HG02884 (cell line): ENCODE measurements around the gene PPARGC1A.

Experiments
- ATAC-seq: cut with Tn5 transposase; IDR thresholded peaks from one replicate; pipeline ENCODE4 v1.9.1; 2021; ENCODE audit warnings: mild to moderate bottlenecking, moderate library complexity; ENCODE audit not compliant: unreplicated experiment

The PPARGC1A gene

DNA sequence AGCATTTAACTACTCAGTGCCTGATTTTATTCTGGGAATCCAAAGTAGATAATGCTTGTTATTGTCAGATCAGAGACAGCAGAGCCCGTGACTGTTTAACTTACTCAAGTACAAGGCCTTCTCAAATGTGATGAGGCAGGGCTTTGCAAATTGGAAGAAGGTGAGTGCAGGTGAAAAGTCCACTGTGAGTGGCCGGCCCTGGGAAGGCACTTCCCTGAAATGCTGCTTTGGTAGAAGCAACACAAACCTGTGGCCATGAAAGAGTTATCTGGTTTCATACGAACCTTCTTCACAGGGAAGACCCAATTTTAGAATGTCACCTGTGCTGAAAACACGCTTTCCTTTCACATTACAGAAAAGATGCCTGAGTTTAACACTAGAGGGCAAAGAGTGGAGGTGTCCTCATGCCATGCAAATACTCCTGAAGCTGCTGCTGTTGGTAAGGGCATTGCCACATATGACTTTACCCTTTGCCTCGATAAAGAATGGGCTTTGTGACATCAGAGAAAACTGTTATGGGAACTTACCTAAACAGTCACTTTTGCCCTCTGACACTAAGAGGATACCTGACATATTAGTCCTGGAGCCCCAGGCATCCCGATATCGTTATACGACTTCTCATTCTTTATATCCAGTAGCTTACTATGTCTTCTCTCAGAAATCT is 8.0 kb downstream of the PPARGC1A start:
- ATAC-seq = no peak

GRCh38 chr4:23881052-23881501 is 8.8 kb downstream of the PPARGC1A start:
- ATAC-seq = no peak

DNA sequence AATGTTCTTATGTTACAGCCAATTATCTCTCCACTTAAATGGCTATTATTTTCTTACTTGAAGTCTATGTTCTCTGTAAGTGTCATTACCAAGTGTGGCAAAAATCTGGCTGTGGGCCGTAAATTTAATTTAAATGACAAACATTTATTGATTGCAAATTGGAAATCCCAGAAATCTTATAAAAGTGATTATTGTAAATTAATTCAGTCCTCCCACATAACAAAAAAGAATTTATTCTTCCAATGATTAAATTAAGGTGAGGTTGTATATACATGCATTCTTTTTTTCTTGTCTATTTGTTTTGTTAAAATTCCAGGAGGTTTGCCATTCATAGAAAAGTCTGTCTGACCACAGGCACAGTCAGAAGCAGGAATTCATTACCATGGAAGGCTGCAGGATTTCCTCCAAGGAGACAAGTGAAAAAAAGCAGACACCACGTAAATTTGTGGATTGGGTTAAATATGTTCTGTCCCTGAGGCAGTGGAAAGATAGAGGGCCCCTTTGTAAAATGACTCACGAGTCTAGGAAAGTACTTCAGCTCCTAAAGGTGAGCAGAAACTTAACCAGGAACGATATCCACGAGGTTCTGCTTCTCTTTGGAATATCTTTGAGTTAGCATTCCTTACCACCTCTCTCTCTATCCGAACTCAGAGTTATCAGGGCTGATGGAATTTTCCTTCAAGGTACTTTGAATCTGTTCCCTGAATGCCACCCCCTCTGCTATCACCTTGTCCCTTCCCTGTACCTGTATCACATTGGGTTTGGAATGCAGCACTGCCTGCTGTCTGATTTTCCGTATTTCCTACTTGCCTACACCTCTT is 10.7 kb downstream of the PPARGC1A start:
- no peak for ATAC-seq

- no peak for ATAC-seq
Observed at GRCh38 chr4:23878246-23878891, 11.5 kb downstream of the PPARGC1A start.

DNA sequence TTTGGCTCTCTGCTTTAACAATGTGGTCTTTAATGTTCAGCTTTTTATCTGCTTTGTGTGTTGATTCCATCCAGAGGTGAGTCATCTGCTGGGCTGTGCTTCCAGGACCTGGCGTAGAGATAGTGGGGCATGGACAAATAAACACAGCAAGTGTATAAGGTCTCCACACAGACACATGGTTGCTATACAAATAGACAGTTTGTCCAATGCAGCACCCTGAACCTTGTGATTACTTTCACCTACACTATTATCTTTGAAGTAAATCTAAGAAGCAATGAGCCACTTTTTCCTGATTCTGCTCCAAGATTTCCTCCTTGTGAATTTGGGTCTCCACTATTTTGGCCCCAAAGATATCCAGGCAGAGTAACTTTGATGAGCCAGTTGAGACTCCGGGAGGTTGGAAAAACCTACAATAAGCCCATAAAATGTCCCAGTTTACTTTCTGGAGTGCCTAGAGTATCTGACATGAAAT is 12.1 kb downstream of the PPARGC1A start:
- ATAC-seq = no peak

DNA sequence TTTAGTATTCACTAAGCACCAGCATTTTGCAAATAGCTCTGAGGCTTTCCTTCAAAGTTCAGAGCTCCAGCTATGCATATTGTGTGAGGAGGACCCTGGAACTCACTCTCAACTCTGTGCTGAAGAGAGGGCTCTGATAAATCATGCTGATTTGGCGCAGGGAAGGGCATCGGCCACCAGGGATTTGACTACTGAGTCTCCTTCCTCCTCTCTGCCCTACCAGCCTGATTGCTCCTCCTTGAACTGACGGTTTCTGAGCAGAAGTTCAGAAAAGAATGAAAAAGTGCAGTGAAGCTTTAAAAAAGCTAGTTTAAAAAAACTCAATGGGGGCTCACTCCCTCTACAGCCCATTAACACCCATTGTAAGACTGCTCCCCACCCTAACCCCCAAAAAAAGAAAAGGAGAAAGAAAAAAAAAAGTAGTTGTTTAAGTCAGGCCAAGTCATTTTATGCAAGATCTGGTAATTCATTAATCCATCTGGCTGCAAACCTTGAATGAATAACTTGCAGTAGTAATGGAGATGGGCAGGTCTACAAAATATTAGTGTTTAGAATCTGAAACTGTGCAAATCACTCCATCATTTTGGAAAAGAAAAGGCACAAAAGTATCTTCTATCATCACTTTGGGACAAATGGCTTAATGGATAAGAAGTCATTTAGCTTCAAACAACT is 13.3 kb downstream of the PPARGC1A start:
- no peak for ATAC-seq

DNA sequence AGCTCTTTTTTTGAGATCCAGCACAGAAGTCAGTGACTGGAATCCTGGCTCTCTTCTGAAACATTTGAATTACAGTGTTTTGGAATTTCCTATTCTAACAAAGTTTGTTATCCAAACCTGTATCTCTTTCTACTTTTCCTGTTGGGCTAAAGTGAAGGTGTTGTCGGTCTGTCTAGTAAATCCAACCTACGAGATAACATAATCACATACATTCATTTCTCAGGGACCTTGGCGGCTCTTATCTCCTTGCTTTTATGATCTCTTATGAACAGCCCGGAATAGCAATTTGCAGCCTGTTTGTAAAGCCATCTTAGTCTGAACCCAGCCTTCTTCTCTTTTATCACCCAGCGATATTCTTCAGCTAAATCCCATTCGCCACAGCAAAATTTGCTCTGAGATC is 14.5 kb downstream of the PPARGC1A start:
- ATAC-seq = no peak

DNA sequence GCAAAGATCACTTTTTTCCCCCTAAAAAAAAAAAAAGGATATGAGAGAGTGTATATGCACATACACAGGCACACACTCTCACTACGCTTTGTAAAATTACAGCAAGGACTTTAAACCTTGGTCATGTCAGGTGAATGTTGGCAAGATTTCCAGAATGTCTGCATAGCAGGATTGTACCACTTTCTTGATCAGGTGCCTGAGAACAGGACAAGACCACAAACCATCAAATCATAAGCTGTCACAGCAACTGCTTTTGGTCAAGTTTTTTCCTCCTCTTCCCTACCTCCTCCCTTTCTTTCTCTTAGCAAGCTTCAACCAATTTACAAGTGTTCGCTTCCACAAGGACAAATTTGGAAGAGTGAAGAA is 15.3 kb downstream of the PPARGC1A start:
- ATAC-seq = no peak

DNA sequence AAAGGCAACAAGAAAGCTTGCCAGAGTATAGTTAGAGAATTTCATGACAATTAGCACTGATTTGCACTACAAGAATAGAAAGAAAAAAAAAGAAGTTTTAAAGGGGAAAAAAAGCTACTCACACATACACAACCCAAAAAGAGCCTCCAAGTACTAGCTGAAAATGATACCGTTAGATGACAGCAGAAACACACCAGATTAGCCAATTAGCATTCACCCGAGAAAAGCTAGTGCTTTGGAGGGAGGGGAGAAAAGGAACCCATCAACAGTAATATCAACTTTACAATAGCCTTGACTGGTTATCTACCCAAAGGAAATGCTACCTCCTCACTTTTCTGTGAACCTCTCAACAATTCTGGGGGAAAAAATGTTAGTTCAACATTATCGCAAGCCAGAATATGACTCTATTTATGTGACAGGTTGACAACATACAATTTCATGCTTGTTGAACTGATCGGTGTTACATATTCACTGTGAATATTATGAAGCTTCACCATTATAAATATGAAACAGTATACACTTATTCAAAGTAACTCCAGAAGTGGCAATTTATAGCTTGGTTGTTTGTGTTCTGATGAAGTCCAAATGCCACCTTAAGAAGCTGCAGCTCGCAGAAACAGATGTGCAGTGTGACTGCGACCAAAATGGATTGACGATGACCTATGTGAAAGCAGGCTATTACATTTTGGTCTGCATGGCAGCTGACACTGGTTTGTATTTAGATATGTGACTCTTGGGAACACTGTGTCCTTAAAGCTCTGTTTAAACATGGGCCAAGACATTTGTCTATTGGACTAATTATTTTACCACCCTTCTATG is 15.9 kb downstream of the PPARGC1A start:
- no peak for ATAC-seq

DNA sequence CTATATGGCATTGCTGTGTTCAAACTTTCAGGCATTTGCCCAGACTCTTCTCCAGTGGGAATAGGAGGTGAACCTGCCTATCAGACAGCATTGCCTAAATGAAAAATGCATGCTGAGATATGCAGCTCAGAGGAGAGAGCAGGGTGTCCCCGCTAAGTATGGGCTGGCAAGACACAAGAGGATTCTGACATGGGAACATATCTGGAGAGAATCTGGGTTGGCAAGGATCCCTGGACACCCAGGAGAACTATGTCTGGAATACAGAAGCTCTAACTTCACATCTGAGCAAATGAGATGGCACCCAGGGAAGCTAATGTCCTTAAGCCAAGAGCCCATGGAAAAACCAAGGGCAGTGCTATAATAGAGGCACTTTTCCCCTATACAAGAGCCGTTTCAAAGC is 18.4 kb downstream of the PPARGC1A start:
- no peak for ATAC-seq

DNA sequence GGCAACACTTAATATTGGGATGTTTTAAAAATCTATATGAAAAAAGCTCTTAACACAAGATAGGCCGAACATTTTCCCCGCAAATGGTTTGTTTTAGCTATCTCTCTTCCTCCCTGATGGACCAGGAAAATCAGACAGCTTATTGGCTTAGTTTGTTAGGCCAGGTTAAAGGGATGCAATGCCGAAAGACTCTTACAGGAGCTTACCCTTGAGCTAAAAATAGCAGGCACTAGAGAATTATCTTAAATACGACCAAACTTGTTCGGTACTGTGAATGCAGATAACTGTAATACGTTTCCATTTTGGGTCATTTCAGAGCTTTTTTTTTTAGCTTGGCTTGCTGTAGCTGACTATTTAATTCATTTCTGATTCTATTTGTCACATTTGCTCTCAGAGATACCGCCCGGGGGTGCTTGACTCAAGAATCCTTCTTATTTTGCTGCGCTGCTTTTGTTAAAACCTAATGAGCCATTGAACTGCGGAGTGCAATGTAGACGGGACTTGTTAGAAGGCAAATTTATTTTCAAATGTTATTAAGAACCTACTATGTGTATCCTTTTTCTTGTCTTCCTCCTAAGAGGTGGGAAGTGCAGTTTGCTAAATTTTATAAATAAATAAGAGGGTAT is 23.3 kb downstream of the PPARGC1A start:
- no peak for ATAC-seq

- ATAC-seq = no peak
Observed at GRCh38 chr4:23861897-23862296, 27.9 kb downstream of the PPARGC1A start.

- ATAC-seq = no peak
Observed at GRCh38 chr4:23860919-23861318, 28.9 kb downstream of the PPARGC1A start.

DNA sequence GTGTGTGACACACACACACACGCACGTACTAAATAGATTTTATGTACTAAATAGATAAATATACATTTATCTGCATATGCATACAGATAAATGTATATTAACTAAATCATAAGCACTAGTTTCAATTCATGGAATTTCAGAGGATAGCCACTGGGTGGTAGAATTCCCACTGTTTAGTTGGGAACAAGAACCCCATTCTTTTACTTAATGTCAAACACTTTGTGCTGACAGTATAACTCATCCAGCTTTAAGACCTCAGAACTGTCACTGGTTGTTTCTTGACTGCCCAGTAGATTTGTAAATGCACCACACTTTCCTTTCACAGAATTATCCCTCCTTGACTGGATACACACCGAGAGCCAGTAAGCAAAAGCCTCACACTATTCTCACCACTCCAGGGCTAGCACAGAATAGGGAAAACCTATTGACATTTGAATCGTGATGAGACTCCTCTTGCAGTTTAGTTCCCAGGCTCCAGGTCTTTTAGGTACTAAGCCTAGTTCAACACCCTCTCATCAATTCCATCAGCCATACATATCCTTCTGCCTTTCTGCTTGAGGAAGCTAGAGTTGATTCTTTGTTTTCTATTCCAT is 32.4 kb downstream of the PPARGC1A start:
- no peak for ATAC-seq

DNA sequence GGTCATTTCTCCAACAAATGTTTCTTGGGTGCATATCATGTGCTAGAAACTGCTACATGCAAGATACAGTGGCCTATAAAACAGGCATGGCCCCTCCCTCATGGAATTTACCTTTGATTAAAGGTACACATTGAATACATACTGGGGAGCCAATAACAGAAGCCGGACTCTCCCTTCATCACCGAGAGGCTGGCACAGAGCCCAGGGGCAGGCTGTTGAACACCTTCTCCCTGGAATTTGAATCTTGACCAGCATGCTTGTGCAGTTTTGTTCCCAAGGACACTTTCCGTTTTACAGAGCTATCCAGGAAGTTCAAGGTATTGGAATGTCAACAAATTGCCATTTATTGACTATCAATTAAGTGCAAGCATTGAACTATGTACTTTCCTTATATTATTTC is 33.2 kb downstream of the PPARGC1A start:
- ATAC-seq = no peak

GRCh38 chr4:23855912-23856605 is 33.8 kb downstream of the PPARGC1A start:
- no peak for ATAC-seq

GRCh38 chr4:23853986-23854660 is 35.7 kb downstream of the PPARGC1A start:
- ATAC-seq = no peak

GRCh38 chr4:23851464-23851863 is 38.4 kb downstream of the PPARGC1A start:
- no peak for ATAC-seq
